Uterus (tissue), 4 donors: ENCODE data around the gene AGFG1. TPM values are rescaled to one million over a fixed set of nuclear protein-coding genes. Genes with fewer than 3 reads are reported as not detected.
"Not testable (repeated sequence)": the region's sequence is repeated elsewhere in the genome, so short reads cannot be mapped to it uniquely, and the experiment has no call there.

Source experiments
- DNase-seq, 2 donors: peaks; one replicate each; pipeline ENCODE4 v3.0.0-alpha.2; 2019 to 2020
- H3K27ac ChIP-seq, 2 donors: fragments of 200-600 bp; sonication (generic); 1 replicate in 1 of 2; 2 replicates in 1 of 2; pipeline ENCODE4 v1.5.1; 2016 to 2018
- H3K27me3 ChIP-seq, 2 donors: fragments of 200-600 bp; sonication (generic); one replicate each; pipeline ENCODE4 v1.5.1; 2018 to 2019; ENCODE audit warnings: control low read depth in 1 of 2
- H3K36me3 ChIP-seq, 2 donors: fragments of 200-600 bp; sonication (generic); one replicate each; pipeline ENCODE4 v1.5.1; 2019; ENCODE audit warnings: control low read depth in 1 of 2
- H3K4me1 ChIP-seq, 2 donors: fragments of 200-600 bp; sonication (generic); one replicate each; pipeline ENCODE4 v1.5.1; 2018 to 2019; ENCODE audit warnings: control low read depth in 1 of 2
- H3K4me3 ChIP-seq, 2 donors: fragments of 200-600 bp; sonication (generic); 1 replicate in 1 of 2; 2 replicates in 1 of 2; pipeline ENCODE4 v1.5.1; 2018 to 2019; ENCODE audit warnings: mild to moderate bottlenecking in 1 of 2
- H3K9me3 ChIP-seq, 2 donors: fragments of 200-600 bp; sonication (generic); one replicate each; pipeline ENCODE4 v1.5.1; 2019; ENCODE audit warnings: control low read depth in 1 of 2
- CTCF ChIP-seq, 4 experiments: fragments of 200-600 bp in 2 of 4; fragments of 450-650 bp in 2 of 4; sonication (generic) in 2 of 4; IDR thresholded peaks; one replicate each; pipeline ENCODE4 v1.5.1; 2016 to 2019; ENCODE audit warnings: antibody characterized with exemption in 4 of 4, mild to moderate bottlenecking in 2 of 4, moderate library complexity in 1 of 4
- POLR2A ChIP-seq, 2 donors: fragments of 450-650 bp; IDR thresholded peaks; one replicate each; pipeline ENCODE4 v1.6.1; 2016; ENCODE audit warnings: antibody characterized with exemption in 2 of 2, mild to moderate bottlenecking in 1 of 2, moderate library complexity in 1 of 2
- intact Hi-C: fragments of 100-400 bp; cut with DNase I; formaldehyde crosslinking; loops from one replicate; pipeline ENCODE4 v1.15.1; 2023; ENCODE audit warnings: low total_unique reads
- total RNA-seq, 4 donors: library from RNA; depleted of rRNA in 3 of 4; stranded (reverse); fragments of >200 nt in 3 of 4; gene quantifications; one replicate each; pipeline versions ENCODE4 v1.1.0 to v1.2.4, GENCODE V29; 2014 to 2023
- donor health status: DM: yes; HTN: yes; CAD: no.

AGFG1 gene
- total RNA-seq, 4 donors from 2014 or later = 17.6 to 60.4 (median 29.9) TPM

DNA sequence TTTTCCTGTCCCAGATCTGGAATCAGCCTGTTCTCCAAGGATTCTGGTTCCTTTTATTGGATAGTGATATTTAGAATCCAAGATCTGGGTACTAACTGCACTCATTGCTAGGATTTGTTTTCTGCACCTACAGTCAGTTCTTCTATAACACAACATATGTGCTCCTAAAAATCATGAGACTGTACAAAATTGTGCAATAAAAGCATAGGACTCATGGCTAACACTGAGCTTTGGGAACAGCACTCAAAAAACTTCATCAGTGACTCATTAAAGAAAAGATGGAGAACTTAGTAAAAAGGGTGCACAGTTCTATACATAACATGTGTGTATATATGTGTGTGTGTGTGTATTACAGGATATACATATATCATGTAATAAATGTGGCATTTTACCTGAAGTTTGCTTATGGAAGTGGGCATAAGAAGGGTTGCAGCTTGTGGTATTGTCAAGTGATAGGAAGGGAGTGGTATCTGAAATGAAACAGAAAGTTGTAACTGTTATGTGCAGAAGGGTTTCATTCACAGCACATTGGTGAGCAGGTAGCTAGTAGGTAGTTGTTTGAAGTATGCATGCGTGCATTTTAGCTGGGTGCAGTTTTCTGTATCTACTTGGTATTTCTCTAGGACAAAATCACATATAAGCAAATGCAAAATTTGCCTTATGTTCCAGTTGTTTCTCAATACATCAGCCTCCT, 120.9 kb downstream of the AGFG1 start:
- Histone ChIP-seq H3K4me1 (no peaks in the 10 kb centered on the region), H3K9me3 (no peaks in the 10 kb centered on the region), H3K4me3 (no peak overlapping the region), H3K27ac (no peak overlapping the region), H3K36me3 (no peaks in the 10 kb centered on the region), H3K27me3 (no peaks in the 10 kb centered on the region)
- TF ChIP-seq POLR2A (IDR thresholded peaks at IDR 0.05) = no peak
- intact Hi-C loops = no loop called here
- no peak for DNase-seq

DNA sequence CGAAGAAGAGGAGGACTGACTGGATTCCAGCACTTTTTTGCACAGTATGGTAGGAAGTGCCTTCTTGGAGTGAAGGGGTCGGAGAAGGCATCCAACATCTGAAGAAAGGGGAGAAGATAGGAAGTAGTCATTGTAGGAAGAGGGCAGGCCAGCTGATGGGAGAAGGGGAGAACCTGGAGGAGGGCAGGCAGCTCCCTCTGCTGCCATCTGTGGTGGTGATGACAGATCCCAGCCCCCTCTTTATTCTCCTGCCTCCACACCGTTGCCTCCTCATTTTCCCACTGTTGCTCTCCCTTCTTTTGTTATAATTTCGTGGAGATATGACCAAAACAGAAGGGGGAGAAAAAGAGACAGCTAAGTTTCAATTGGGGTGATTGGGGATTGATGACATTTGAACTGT, 123.8 kb downstream of the AGFG1 start:
- TF ChIP-seq POLR2A (IDR thresholded peaks at IDR 0.05) (no peak), CTCF (IDR thresholded peaks at IDR 0.05) (no peak)
- H3K4me1 ChIP-seq = no peaks in the 10 kb centered on the region
- no peaks in the 10 kb centered on the region for H3K9me3 ChIP-seq
- intact Hi-C loops = no loop called here
- no peak overlapping the region for H3K27ac ChIP-seq
- H3K27me3 ChIP-seq = no peaks in the 10 kb centered on the region
- H3K36me3 ChIP-seq = no peaks in the 10 kb centered on the region
- DNase-seq = no peak
- H3K4me3 ChIP-seq = no peak overlapping the region

DNA sequence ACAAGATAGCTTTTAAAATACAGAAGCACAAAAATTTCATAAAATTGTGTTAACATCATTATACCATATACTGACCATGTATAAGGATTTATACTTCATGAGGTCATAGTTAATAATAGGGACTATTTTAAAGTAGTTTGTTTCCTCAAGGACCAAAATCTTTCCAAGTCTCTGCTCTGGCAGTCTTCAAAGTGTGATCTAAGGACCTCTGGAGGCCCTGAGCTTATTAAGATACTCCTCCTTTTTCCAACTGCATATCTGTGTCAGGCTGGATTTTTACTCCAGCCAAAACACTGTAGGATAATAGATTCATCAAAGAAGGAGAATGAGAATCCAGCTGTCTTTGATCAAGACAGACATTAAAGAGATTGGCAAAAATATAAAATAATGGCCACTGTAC, 125.1 kb downstream of the AGFG1 start:
- Histone ChIP-seq H3K27ac (no peak overlapping the region), H3K36me3 (no peaks in the 10 kb centered on the region), H3K9me3 (no peaks in the 10 kb centered on the region), H3K27me3 (no peaks in the 10 kb centered on the region), H3K4me1 (no peaks in the 10 kb centered on the region), H3K4me3 (no peak overlapping the region)
- no peak for DNase-seq
- TF ChIP-seq POLR2A (IDR thresholded peaks at IDR 0.05) (no peak), CTCF (IDR thresholded peaks at IDR 0.05) (no peak)
- intact Hi-C loops = no loop called here

DNA sequence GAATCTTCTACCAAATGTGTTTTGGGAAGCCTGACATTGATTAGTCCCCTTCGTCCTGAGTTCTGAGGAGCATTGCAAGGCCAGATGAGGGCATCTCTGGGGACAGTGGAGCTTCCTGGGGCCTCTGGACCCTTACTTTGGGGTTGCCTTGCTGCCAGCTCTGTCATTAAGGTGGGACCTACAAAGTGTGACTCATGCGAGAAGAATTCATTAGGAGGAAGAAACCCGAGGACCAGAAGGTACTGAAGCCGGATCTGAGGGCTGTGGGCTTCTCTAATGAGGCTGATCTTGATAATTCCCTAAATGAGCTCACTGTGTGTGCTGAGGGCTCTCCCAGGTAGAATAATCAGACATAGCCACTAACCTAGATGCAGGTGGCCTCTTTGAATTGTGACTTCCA, 126.0 kb downstream of the AGFG1 start:
- Histone ChIP-seq H3K4me3 (no peak overlapping the region), H3K4me1 (no peaks in the 10 kb centered on the region), H3K27me3 (no peaks in the 10 kb centered on the region), H3K9me3 (no peaks in the 10 kb centered on the region), H3K36me3 (no peaks in the 10 kb centered on the region), H3K27ac (no peak overlapping the region)
- DNase-seq = no peak
- intact Hi-C loops = no loop called here
- no peak for TF ChIP-seq POLR2A (IDR thresholded peaks at IDR 0.05)
- no peak for TF ChIP-seq CTCF (IDR thresholded peaks at IDR 0.05)

GRCh38 chr2:227598835-227599503, 127.0 kb downstream of the AGFG1 start, which contains the start of gene SCYGR2:
Gene SCYGR2, plus strand, starts transcription at chr2:227598893. Its CDS starts 0 bp downstream, at chr2:227598893.
- H3K4me1 ChIP-seq, H3K4me3 ChIP-seq, H3K27ac ChIP-seq, H3K9me3 ChIP-seq, H3K36me3 ChIP-seq, intact Hi-C loops, H3K27me3 ChIP-seq, DNase-seq: not testable (repeated sequence)

- TF ChIP-seq CTCF (IDR thresholded peaks at IDR 0.05) = no peak
- TF ChIP-seq POLR2A (IDR thresholded peaks at IDR 0.05) = no peak
- Histone ChIP-seq H3K27ac (no peak overlapping the region), H3K9me3 (no peaks in the 10 kb centered on the region), H3K4me1 (no peaks in the 10 kb centered on the region), H3K4me3 (no peak overlapping the region), H3K36me3 (no peaks in the 10 kb centered on the region), H3K27me3 (no peaks in the 10 kb centered on the region)
- intact Hi-C loops = no loop called here
- DNase-seq = no peak
Observed at GRCh38 chr2:227602358-227602757, 130.4 kb downstream of the AGFG1 start.
